ENCODE results near the gene ACTMAP.

The ACTMAP gene

DNA sequence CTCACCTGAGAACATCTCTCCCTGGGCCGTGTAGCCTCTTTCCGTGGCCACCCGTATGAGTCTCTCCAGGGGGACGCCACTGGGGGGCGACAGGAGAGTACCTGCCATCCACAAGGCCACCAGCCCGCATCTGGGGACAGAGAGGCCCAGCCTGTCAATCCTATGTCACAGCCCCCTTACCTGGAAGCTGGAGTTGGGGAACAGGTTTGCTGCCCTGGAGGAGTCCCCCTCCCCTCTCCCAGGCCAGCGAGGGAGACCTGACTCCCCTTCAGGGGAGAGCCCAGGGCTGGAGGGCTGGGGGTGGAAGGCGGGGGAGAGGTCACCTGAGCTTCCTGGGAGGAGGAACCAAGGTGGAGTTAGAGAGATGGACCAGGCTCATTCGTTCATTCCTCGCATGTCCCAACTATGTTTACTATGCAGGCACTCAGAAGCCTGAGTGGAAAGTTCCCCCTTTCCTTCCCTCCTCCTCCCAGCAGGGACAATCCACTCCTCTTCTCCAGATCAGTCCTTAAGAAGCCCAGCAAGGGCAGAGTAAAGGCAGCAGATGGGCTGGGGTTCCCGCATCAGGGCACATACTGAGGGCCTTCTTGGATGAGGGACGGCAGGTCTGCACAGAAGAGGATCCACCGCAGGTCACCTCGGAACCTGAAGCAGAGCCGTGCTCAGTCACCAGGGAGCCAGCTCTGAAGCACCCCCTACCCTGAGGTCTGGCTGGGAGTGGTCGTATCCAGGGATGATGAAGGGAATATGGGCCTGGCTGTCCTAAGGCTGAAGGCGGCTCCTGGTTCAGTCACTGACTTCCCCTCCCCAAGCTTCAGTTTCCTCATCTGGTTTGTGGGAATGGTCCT lies 5.5 kb downstream of the ACTMAP start:
- TF ChIP-seq, protein P1, sequence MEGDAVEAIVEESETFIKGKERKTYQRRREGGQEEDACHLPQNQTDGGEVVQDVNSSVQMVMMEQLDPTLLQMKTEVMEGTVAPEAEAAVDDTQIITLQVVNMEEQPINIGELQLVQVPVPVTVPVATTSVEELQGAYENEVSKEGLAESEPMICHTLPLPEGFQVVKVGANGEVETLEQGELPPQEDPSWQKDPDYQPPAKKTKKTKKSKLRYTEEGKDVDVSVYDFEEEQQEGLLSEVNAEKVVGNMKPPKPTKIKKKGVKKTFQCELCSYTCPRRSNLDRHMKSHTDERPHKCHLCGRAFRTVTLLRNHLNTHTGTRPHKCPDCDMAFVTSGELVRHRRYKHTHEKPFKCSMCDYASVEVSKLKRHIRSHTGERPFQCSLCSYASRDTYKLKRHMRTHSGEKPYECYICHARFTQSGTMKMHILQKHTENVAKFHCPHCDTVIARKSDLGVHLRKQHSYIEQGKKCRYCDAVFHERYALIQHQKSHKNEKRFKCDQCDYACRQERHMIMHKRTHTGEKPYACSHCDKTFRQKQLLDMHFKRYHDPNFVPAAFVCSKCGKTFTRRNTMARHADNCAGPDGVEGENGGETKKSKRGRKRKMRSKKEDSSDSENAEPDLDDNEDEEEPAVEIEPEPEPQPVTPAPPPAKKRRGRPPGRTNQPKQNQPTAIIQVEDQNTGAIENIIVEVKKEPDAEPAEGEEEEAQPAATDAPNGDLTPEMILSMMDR (conservative IDR thresholded peaks at IDR 0.05; ENCODE audit: low read depth, low read length) = no peak
- Histone ChIP-seq H4K20me1 (ENCODE audit: insufficient read depth) (no peaks in the 10 kb centered on the region), H3K27me3 (ENCODE audit: insufficient read depth, low read depth) (no peaks in the 10 kb centered on the region), H3K79me2 (ENCODE audit: insufficient read depth, low read depth) (no peaks in the 10 kb centered on the region), H3K9ac (no peak overlapping the region), H3K27ac (no peak overlapping the region), H3K4me2 (no peak overlapping the region), H3K4me3 (IDR thresholded peaks at IDR 0.05; ENCODE audit: insufficient read depth, low read depth, low read length) (no peak overlapping the region), H3K36me3 (ENCODE audit: insufficient read depth) (no peaks in the 10 kb centered on the region), H3K4me1 (ENCODE audit: low read depth, poor library complexity, severe bottlenecking) (peaks cover 10% of the 10 kb centered on the region), H2AFZ (ENCODE audit: low read depth) (no peak overlapping the region)

DNA sequence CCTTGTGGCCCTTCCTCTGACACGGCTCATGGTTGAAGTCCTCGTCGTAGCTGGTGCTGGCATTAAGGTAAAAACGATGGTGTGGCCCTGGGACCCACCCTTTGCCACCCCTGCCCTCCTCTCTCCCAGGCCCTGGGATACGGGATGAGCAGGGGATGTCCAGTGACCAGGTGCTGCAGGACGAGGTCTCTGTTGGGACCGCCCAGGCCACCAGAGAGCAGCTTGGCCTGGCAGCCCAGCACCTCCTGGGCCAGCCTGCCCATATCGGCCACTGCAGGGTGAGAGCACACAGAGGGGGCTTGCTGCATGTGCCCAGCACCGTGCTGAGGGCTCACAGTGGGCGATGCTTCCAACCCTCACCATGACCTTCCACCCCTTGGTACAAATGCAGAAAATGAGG lies 6.4 kb downstream of the ACTMAP start:
- H3K27me3 ChIP-seq (ENCODE audit: insufficient read depth, low read depth) = no peaks in the 10 kb centered on the region
- TF ChIP-seq, protein P1 (conservative IDR thresholded peaks at IDR 0.05; ENCODE audit: low read depth, low read length) = no peak
- no peaks in the 10 kb centered on the region for H4K20me1 ChIP-seq (ENCODE audit: insufficient read depth)
- no peak overlapping the region for H3K4me3 ChIP-seq (IDR thresholded peaks at IDR 0.05; ENCODE audit: insufficient read depth, low read depth, low read length)
- H3K9ac ChIP-seq = no peak overlapping the region
- no peak overlapping the region for H3K27ac ChIP-seq
- H3K36me3 ChIP-seq (ENCODE audit: insufficient read depth) = no peaks in the 10 kb centered on the region
- H3K4me1 ChIP-seq (ENCODE audit: low read depth, poor library complexity, severe bottlenecking) = peaks cover 3% of the 10 kb centered on the region
- H2AFZ ChIP-seq (ENCODE audit: low read depth) = no peak overlapping the region
- no peaks in the 10 kb centered on the region for H3K79me2 ChIP-seq (ENCODE audit: insufficient read depth, low read depth)
- no peak overlapping the region for H3K4me2 ChIP-seq

DNA sequence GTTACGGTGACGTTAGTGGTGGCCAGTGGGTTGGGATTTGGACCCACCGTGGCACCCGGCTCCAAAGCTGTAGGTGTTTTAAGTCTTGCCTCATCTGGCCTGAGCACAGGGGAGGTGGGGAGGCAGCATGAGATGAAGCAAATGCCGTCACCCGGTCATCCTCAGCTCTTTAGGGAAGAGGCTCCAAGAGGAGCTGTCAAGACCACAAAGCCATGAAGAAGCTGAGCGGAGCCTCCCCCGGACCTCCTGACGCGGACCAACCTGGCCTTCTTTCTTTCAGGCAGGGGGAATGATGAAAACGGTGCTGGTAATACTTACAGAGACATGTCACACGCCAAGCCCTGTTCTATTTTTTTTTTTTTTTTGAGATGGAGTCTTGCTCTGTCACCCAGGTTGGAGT lies 7.4 kb downstream of the ACTMAP start:
- no peaks in the 10 kb centered on the region for H3K4me1 ChIP-seq (ENCODE audit: low read depth, poor library complexity, severe bottlenecking)
- no peak overlapping the region for H3K4me2 ChIP-seq
- H2AFZ ChIP-seq (ENCODE audit: low read depth) = no peak overlapping the region
- TF ChIP-seq, protein P1 (conservative IDR thresholded peaks at IDR 0.05; ENCODE audit: low read depth, low read length) = no peak
- no peaks in the 10 kb centered on the region for H4K20me1 ChIP-seq (ENCODE audit: insufficient read depth)
- no peak overlapping the region for H3K4me3 ChIP-seq (IDR thresholded peaks at IDR 0.05; ENCODE audit: insufficient read depth, low read depth, low read length)
- no peak overlapping the region for H3K9ac ChIP-seq
- H3K79me2 ChIP-seq (ENCODE audit: insufficient read depth, low read depth) = no peaks in the 10 kb centered on the region
- no peak overlapping the region for H3K27ac ChIP-seq
- H3K36me3 ChIP-seq (ENCODE audit: insufficient read depth) = no peaks in the 10 kb centered on the region
- no peaks in the 10 kb centered on the region for H3K27me3 ChIP-seq (ENCODE audit: insufficient read depth, low read depth)

DNA sequence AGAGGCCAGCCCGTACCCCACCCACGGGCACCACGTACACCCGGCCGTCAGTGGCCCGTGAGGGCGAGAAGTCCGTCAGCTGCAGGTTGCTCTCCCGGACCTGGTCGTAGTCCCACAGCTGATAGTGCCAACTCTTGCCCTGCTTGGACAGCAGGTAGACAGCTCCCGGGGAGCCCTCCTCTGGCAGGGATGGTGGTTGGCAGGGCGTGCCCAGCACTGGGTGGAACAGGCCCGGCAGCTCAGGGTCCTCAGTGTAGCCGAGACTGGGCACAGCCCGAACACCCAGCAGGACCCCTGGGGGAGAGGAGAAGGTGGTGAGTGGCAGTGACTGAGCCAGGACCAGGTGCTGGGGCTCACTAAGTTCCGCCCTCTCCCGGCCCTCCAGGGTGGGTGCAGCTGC lies 7.8 kb downstream of the ACTMAP start:
- H3K27me3 ChIP-seq (ENCODE audit: insufficient read depth, low read depth) = no peaks in the 10 kb centered on the region
- TF ChIP-seq, protein P1 (conservative IDR thresholded peaks at IDR 0.05; ENCODE audit: low read depth, low read length) = no peak

More for the DNA sequence above, 7.8 kb downstream of the ACTMAP start:
- Histone ChIP-seq H3K4me3 (IDR thresholded peaks at IDR 0.05; ENCODE audit: insufficient read depth, low read depth, low read length) (no peak overlapping the region), H3K4me1 (ENCODE audit: low read depth, poor library complexity, severe bottlenecking) (no peaks in the 10 kb centered on the region), H3K4me2 (no peak overlapping the region), H3K9ac (no peak overlapping the region), H3K79me2 (ENCODE audit: insufficient read depth, low read depth) (no peaks in the 10 kb centered on the region), H4K20me1 (ENCODE audit: insufficient read depth) (no peaks in the 10 kb centered on the region), H3K27ac (no peak overlapping the region), H3K36me3 (ENCODE audit: insufficient read depth) (no peaks in the 10 kb centered on the region), H2AFZ (ENCODE audit: low read depth) (no peak overlapping the region)
